ENCODE results near the gene PMVK.

PMVK gene

DNA sequence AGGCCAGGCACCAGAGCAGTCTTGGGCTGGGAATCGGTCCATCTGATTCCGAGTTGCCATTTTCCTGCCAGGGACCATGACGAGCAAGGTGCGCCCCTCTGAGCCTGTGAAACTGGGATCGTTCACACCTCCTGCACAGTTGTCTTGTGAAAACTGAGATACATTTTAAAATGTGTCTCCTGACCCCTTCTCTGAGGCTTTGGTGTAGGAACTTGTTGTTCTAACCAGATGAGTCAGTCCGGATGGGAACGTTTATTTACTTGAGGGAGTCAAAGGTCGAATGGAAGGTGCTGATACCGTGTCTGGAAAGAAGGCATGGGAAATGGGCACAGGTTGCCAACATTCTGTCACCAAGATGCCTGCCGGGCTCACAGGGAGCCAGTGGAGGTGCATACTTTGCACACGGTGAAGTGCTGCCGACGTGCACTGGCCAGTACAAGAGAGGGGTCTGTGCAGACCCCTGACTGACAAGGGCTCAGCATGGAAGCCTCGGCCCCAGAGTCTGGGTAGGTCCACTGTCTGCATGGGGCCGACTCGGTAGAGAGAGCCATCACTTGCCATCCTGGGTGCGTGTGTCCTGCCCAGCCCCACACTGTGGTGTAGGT is 59.0 kb downstream of the PMVK start:
- no peak for DNase-seq

DNA sequence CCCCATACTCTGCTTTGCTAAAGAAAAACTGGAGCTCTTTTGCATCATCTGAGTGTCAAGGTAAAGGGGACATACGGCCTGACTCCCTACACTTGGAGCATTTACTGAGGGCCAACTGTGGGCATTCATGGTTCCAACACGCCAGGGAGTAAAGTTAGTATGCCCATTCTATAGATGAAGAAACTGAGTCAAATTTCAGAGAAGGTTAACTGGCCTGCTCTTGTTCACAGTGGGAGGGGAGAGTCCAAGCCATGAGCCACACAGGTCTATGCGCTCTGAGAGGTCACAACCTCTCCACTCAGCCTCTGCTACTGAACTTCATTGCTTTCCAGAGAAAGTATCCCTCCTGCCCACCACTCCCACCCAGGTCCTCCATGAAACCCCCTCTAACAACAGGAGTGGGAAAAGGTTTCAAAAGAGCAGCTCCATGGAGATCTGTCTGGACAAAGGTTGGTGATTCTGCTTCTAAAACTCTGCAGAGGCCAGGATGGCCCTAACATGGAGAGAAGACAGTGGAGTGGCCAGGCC is 59.6 kb downstream of the PMVK start:
- DNase-seq, result no peak

All from fibroblast of skin of back (primary cell).